GM19452 (cell line): ENCODE measurements around the gene UBE2F.
"Not testable (repeated sequence)": the region's sequence is repeated elsewhere in the genome, so short reads cannot be mapped to it uniquely, and the experiment has no call there.

Experiments
- ATAC-seq: cut with Tn5 transposase; IDR thresholded peaks from one replicate; pipeline ENCODE4 v1.9.1; 2021; ENCODE audit not compliant: unreplicated experiment

The UBE2F gene

DNA sequence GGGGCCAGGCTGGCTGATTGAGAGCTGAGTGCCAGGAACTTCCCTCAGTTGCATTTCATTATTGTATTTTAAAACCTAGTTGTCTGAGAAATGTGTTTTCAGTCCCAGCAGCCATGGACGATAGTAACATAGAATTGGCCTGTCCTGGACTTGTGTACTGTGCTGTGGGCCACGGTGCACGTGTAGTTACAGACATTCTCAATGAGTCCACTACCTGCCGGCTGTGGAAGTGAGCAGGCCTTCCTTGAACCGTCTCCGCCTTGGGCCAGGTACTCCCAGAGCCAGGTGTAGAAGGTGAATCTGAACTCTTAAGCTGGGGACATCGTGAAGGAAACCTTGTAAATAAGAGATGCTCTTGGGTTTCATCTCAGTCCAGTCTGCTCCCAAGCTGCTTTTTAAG lies 47.0 kb downstream of the UBE2F start:
- ATAC-seq = no peak

DNA sequence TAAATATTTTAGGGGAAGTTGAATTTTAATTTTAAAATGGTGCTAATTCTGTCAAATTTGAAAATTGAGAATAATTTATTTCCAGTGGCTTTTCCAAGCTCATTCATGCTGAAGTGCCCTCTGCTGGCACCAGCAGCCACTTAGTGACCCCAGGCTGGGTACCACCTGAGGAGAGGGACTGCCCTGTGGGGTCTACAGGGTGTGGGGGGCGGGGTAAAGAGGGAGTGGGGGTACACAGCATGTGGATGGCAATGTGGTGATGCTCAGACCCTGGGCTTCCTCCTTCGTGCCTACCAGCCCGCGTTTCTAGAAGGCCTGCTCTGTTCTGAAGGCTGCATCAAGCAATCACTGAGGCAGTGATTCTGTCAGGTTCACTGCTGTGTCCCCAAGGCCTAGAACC lies 48.9 kb downstream of the UBE2F start:
- ATAC-seq = no peak

DNA sequence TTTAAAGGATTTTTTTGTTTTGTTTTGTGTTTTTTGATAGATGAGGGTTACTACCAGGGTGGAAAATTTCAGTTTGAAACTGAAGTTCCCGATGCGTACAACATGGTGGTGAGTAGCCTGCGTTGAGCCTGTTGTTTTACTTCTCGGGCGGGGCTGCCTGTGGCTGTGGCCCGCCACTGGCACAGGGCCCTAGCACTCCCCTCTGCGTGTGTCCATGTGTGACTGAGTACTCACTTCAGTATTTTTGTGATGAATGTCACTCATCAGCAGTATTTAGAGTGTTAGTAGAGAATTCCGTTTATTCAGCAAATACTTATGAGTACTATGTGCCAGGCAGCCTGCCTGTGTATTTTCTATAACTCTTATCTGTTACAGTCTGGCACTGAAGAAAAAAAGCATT lies 49.7 kb downstream of the UBE2F start:
- ATAC-seq = no peak

DNA sequence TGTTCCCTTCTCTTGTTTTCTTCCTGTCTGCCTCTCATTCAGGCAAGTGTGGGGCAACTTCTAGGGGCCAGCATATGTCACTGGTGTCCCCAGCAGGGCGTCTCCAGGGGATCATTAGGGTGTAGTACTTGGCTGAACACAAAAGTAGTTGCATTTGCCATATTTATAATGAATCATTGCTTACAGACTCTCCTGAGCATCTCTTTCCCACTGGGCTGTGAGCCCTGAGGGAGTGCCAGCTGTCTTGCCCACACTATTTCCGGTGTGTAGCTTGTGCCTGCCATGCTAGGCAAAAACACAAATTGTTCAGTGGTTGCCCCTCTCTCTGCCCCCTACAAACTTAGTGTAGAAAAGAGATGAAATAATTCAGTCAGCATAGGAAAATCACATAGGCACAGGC lies 53.1 kb downstream of the UBE2F start:
- ATAC-seq = no peak

DNA sequence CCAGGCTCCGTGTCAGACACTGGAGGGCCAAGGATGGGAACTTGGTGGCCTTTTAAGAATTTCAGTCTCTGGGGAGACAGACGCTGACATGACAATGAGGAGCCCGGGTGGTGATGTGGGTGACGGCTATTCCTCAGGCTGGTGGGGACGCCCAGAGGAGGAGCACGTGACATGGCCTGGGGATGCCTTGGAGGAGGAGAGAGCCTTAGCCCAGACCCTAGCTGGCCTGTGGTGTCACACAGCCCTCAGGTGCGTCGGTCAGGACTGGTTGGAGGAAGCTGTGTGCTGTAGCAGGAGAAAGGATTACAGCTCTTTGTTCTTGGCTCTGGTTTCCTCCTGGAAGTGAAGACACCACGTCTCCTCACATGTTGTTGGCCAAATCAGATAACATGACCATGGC lies 54.0 kb downstream of the UBE2F start:
- ATAC-seq = no peak

DNA sequence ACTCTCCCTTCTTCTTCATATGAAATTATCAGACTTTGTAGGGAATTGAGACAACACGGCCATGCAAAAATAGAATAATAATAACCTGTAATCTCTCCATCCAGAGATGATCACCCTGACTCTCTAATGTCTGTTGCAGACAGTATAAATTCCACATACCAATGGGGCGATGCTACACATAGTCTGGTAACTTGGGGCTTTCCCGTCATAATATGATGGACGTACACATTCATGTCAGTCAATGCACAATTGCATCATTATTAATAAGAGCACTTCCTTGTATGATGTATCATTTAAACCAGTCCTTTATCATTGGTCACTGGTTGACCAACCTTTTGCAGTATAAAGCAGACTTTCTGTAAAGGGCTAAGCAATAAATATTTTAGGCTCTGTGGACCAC lies 54.5 kb downstream of the UBE2F start:
- ATAC-seq = no peak

DNA sequence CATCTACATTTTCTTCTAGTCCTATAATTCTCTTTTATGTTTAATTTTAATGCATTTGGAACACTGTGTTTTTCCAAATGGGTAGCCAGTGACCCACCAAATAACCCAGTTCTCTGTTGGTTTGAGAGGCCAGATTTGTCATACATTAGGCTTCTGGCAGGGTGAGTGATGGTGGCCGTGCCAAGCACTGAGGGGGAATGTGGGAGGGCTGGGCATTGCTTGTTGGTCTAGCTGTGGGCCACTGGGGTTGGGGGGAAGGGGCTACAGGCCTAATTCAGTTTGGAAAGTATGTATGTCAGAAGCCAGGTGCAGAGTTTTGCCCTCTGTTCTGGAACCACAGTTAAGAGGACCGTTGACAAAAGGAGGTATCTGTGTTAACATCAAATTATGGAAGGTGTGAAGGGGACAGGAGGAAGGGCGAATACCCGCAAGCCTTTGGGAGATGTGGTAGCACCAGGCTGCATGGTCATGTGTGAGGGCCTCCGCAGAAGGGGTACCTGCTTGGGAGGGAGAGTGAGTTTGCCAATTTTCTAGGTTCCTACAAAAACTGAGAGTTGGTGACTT lies 55.9 kb downstream of the UBE2F start:
- no peak for ATAC-seq

DNA sequence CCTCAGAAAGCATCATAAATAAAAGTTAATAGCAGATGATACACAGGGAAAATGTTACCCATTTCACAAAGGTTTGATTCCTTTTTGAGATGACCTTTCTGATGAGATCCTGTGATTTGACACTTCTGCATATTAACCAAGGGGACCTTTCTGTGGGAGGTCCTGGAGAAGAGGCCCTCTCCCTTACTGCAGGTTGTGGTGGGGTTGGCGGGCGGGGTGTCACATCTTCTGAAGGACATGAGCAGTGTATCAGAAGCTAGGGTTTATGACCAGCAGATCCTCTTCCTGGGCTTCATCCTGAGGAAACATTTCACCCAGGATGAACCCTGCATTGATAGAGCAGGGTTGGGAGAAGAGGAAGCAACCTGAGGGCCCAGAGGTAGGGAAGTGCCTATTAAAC lies 56.8 kb downstream of the UBE2F start:
- ATAC-seq = no peak

DNA sequence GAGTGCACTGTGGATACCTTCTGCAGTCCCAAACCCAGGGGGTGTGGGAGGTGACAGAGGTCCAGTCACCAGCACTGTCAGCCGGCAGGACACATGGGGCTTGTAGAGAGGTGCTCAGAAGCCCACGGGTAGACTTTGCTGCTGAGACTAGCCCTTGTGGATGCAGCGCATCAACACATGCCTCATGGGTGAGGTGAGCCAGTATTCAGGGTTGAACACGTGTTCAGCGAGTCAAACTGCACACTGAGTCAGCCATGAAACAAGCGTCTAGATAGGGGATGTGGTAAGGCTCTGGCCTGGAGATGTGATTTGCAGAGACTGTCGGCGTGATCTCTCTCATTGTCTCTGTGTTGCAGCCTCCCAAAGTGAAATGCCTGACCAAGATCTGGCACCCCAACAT lies 58.2 kb downstream of the UBE2F start:
- ATAC-seq = no peak

DNA sequence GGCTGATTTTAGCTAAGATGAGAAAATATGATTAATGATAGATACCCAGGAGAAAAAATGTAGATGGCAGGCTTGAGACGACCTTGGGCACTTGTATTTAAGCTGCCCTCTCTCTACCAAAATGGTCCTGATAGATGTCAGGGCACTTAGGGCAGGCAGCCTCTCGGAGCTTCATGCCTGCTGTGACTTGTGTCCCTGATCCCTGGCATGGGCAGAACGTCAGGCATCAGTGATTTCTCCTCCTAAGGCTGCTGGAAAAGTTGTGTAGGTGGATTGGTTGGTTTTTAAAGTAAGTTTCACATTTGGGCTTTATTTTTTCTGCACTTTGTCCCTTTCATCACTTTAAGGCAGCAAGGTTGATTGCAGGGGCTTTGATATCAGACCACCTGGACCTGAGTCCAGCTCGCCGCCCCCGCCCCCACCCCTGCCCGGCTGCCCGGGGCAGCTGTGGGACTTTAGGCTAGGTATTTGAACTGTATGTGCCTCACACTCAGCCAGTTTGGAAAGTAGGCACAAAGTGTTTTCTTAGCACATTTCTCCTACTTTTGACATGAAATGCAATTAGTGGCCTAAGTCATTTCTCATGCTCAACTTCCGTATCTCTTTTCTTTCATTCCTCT lies 59.0 kb downstream of the UBE2F start:
- no peak for ATAC-seq

DNA sequence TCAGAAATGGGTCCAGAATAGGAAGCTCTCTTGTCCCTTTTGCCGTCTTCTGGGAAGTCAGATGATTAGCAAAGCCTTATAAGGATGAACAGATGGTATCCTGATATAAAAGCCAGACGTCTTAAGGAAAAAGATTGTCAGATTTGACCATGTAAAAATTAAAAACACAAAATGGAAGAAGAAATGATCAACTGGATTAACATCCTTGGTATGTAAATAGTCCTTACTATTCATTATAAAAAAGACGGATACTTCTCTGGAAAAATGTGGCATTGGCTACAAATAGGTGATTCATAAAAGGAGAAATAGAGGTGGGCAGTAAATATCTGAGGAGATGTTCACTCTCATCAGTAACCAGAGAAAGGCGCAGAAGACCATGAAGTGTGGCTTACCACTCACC lies 60.2 kb downstream of the UBE2F start:
- no peak for ATAC-seq

DNA sequence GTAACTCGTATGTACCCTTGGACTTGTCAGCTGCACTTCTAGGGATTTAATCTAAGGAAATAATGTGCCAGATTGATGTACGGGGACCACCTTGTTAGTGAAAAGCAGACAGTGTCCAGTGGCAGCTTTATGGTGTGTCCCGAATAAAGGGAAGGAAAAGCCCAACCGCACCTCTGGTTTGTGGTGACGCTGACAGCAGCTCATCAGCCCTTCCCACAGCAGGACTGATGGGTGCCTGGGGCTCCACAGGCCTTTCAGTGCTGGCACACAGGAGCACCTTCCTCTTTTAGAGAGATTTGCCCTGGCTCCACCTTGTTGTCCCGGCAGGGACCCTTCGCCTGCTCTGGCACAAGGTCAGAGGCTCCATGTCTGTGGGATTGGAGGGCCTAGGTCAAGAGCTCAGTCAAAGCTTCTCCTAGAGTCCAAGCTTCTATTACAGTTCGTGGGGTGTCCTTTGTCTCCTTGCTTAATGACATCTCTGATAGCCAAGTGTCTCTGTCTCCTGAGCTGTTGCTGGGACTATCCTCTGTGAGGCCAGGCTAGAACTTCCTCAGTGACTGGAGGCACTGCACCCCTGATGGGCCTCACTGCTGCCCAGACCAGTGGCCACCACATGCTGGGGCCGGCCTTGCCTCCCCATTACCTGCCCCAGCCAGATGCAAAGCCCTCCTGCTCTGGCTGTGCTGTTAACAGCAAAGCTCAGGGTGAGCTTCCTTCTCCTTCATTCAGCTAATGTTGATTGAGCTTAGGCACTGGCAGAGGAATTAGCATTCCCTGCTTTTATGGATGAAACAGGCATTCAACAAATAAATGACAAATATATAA lies 61.0 kb downstream of the UBE2F start:
- ATAC-seq = no peak

DNA sequence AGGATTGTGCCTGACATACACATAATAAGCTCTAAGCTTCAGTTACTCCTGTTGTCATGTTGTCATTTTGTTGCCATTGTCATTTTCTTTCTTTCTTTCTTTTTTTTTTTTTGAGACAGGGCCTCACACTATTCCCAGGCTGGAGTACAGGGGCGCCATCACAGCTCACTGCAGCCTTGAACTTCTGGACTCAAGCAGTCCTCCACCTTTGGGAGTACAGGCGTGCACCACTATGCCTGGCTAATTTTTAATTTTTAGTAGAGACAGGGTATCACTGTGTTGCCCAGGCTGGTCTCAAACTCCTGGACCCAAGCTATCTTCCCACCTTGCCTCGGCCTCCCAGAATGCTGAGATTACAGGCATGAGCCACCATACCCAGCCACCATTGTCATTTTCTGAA lies 63.0 kb downstream of the UBE2F start:
- no peak for ATAC-seq

DNA sequence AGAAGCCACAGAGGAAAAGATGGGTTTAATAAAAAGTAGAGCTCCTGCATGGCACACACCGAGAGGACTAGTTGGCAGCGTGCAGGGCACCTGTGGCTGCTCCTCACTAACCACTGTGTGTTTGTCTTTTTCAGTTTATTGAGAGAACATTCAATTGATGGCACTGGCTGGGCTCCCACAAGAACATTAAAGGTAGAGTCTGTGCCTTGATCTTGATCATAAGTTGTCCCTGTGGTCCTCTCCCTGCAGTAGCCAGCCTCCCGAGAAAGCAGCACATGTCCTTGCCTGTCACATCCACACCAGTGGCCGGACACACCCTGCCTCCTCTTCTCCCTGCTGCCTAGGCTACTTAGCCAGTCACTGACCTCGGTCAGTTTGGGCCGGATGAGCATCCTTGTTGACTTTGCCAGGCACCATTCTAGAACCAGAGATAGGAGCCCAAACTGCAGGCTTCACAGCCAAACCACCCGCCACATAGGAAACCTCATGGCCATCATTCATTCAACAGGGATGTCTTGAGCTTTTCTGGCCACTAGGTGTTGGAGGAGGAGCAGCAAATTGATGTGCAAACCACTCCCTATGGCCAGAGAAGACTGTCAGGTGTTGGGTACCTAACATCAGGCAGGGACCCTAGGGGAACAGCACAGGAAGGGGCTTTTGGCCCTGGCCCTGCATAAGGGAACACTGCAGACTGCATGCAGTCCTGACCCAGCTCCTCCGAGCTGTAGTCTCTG lies 63.8 kb downstream of the UBE2F start:
- no peak for ATAC-seq

DNA sequence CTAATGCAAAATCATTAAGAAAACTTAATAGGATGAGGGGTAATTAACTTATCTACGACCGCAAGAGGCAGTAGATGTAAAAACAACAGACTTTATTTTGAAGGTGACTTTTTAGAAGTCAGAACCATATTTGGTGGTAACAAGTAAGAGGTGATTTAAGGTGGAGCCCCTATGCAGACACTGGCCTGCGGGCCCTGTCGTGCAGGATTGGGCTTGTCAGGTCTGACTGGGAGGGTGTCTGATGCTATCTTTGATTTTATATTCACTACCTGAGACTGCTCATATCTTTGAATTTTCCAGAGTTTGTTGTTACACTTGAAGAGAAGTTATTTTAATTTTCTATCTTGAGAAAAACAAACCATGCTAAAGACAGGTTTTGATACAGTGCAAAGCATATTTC lies 64.9 kb downstream of the UBE2F start:
- no peak for ATAC-seq

DNA sequence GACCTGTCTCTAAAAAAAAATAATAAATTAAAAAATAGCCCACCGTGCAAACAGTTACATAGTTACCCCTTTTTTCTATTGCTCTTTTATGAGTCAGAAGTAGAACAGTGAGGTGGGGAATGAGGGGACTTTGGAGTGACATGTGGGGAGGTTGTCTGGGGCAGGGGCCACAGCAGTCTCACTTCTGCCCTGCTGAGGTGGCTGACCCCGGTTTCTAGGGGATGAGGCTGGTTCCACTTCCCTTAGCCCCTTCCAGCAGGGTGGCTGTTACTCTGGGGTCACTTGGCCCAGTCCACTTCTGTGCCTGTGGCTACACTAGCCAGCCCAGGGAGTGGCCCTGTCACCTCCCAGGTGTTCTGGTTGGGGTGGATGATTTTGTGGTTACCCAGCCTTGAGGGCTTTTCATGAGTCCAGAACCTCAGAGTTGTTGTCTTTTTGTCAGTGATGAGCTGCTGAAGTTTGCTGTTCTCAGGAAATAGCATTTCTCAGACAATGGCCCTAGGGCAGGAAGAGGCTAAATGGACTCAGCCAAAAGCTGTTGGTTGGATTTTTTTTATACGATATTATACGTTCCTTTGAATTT lies 66.0 kb downstream of the UBE2F start:
- no peak for ATAC-seq

DNA sequence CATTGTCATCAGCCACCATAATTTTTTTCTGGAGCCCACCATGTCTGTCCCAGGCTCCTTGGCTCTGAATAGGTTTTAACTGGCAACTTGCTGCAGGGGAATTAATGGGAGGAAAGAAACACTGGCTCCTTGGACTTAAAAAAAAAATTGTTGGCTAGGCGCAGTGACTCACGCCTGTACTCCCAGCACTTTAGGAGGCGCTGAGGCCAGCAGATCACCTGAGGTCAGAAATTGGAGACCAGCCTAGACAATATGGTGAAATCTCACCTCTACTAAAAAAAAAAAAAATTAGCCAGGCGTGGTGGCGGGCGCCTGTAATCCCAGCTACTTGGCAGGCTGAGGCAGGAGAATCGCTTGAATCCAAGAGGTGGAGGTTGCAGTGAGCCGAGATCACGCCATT lies 67.2 kb downstream of the UBE2F start:
- not testable (repeated sequence) for ATAC-seq

DNA sequence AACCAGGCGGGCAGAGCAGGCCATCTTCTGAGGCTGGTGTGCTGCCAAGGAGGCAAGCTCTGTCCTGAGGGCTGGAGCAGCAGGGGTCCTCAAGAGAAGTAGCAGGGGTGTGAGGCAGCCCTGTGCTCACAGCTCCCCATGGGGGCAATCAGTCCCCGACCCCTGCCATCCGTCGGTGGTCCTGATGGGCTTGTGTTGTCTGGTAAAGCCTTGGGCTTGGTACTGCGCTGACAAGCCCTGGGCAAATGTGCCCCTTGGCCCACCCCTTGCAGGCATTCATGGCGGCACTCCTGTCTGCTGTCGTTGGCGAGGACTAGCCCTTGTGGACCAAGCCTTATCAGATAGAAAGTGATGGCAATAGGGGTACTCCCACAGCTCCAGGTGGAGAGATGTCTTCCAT lies 71.4 kb downstream of the UBE2F start:
- ATAC-seq = no peak

DNA sequence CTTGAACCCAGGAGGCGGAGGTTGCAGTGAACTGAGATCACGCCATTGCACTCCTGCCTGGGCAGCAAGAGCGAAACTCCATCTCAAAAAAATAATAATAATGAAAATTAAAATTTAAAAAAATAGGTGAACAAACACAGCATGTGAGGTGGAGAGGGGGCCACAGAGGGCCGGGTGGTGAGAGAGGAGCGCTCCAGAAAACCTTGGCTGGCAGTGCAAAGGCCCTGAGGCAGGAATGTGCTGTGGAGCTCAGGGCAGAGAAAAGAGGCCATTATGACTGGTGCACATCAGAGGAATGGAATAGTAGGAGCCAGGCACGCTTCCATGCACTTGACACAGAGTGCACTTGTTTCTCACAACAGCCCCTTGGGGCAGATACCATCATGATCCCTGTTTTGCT lies 72.3 kb downstream of the UBE2F start:
- no peak for ATAC-seq

DNA sequence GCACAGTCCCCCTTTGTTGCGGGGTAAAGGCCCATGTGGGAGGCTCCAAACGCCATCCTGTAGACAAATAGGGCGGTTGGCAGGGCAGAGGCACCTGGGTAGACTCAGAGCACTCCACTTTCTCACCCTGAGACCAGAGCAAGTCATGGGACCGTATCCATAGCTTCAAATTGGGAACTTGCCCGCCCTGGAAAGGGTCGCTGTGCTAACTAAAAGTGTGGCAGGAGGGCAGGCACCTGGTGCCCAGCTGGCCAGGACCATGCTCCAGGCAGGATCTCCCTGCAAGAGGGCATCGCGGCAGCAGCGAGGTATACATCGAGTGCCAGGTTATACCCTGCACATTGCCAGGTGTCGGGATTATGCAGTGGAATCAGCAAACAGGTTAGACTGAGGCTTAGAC lies 73.2 kb downstream of the UBE2F start:
- ATAC-seq = no peak

DNA sequence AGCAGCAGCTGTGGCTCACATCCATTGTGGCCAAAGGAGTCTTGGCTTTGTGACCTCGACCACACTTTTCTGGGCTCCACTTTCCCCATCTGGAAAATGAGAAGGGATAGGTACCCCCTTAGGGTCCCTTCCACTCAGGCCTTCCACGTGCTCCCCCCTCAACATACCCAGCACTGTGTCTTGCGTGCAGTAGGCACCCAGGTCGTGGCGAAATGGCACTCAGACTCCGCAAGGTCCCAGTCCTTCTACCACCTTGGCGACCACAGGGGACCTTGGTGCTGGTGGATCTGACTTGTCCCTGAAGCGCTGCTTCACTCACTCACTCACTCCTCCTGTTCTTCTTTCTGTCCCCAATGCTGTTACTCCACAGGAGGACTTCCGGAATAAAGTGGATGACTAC lies 74.1 kb downstream of the UBE2F start:
- ATAC-seq = no peak

DNA sequence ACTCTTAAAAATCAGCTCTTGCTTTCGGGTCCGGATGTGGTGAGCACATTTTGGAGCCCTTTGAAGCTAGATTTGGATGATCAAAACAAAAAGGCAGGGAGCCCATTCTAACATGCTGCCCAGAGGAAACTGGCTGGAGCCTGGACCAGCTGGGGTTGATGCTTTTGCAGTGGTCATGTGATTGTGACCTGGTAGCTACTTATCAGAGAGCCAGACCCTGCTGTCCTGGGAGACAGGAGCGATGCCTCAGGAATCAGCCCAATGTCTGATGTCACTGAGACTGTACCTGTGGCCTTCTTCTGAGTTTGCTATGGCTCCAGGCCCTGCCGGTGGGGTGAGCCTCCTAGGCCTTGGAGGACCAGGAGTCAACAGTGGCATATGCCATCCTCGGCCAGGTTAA lies 75.3 kb downstream of the UBE2F start:
- no peak for ATAC-seq
